Calu3 (cell line): ENCODE results near the gene ATP2A1. TPM values are rescaled to one million over a fixed set of nuclear protein-coding genes. Genes with fewer than 3 reads are reported as not detected.

Source experiments
- Bru-seq: library from RNA; stranded (reverse); fragments of 400-500 nt; gene quantifications from one replicate; lab custom pipeline; 2021; lab: Mats Ljungman, UMichigan
- BruChase-seq, 2 experiments: library from RNA; stranded (reverse); fragments of 400-500 nt; gene quantifications; one replicate each; lab custom pipeline; 2021; lab: Mats Ljungman, UMichigan
- BruUV-seq: library from RNA; stranded (reverse); fragments of 400-500 nt; replicated peaks from 2 replicates; lab custom pipeline; 2021; lab: Mats Ljungman, UMichigan
- CTCF ChIA-PET: fragments of 300-600 bp; sonication (Branson Sonifier 250); formaldehyde crosslinking; loops from one replicate; lab custom pipeline; 2022; ENCODE audit warnings: antibody characterized with exemption; lab: Charles Lee
- DNase-seq: peaks from one replicate; pipeline ENCODE4 v3.0.0; 2022
- H3K27ac Mint-ChIP-seq: one replicate; pipeline ENCODE4 v1.8.0; 2022; ENCODE audit warnings: mixed read lengths; ENCODE audit not compliant: unreplicated experiment
- H3K27me3 Mint-ChIP-seq: one replicate; pipeline ENCODE4 v1.8.0; 2022; ENCODE audit warnings: mixed read lengths; ENCODE audit not compliant: unreplicated experiment
- H3K36me3 Mint-ChIP-seq: one replicate; pipeline ENCODE4 v1.8.0; 2022; ENCODE audit warnings: mild to moderate bottlenecking, moderate library complexity, mixed read lengths; ENCODE audit not compliant: insufficient read depth, unreplicated experiment
- H3K4me1 Mint-ChIP-seq: one replicate; pipeline ENCODE4 v1.8.0; 2022; ENCODE audit warnings: mild to moderate bottlenecking, low read depth, mixed read lengths; ENCODE audit not compliant: unreplicated experiment
- H3K4me3 Mint-ChIP-seq: one replicate; pipeline ENCODE4 v1.8.0; 2022; ENCODE audit warnings: mild to moderate bottlenecking, low read depth, moderate library complexity, mixed read lengths; ENCODE audit not compliant: unreplicated experiment
- H3K9me3 Mint-ChIP-seq: one replicate; pipeline ENCODE4 v1.8.0; 2022; ENCODE audit warnings: low read depth, mixed read lengths; ENCODE audit not compliant: unreplicated experiment
- CTCF ChIP-seq: fragments of 200-600 bp; IDR thresholded peaks from one replicate; pipeline ENCODE4 v1.8.0; 2022; ENCODE audit warnings: antibody characterized with exemption; ENCODE audit not compliant: unreplicated experiment
- intact Hi-C: fragments of 100-400 bp; cut with micrococcal nuclease; formaldehyde crosslinking; loops from one replicate; pipeline ENCODE4 v1.10.0; 2022; ENCODE audit not compliant: unreplicated experiment
- long read RNA-seq: library from polyadenylated mRNA; stranded (forward); transcript quantifications from one replicate; pipeline ENCODE4 v2.0.0, GENCODE V29; 2022
- total RNA-seq: library from RNA; stranded (reverse); gene quantifications from 2 replicates; pipeline ENCODE4 v1.2.3, GENCODE V29; 2022

The ATP2A1 gene
- 3.7 and 5.7 TPM in 2 replicates for total RNA-seq
- Bru-seq, nascent RNA = percentile 31 among the genes with signal in this experiment
- percentile 40 among the genes with signal in this experiment for BruChase-seq, experiment 1, labeled RNA remaining after a 6-hour chase
- percentile 36 among the genes with signal in this experiment for BruChase-seq, experiment 2, labeled RNA remaining after a 2-hour chase
- long read RNA-seq, partial matches to known transcripts = 0 of 9 reads
- long read RNA-seq, other reads (novel, unspliced or antisense) = 9 of 9 reads

GRCh38 chr16:28878083-28878926 lies at the start of gene ATP2A1:
Gene ATP2A1 (plus strand): TSS chr16:28878488. CDS start chr16:28878672, 184 bp downstream.
- Mint-ChIP-seq H3K27ac (peak within 1 kb of the TSS; percentile 68), H3K9me3 (no peaks in the 10 kb centered on the region), H3K36me3 (peaks cover 78% of the 10 kb centered on the region), H3K4me3 (peak within 1 kb of the TSS; percentile 88), H3K27me3 (no peaks in the 10 kb centered on the region), H3K4me1 (peaks cover 13% of the 10 kb centered on the region)
- intact Hi-C loops = no loop called here
- no TSS peak for BruUV-seq
- no peak for TF ChIP-seq CTCF
- CTCF ChIA-PET = no interaction called here
- no peak for DNase-seq

GRCh38 chr16:28829747-28830146 lies 48.5 kb upstream of the ATP2A1 start:
- CTCF ChIA-PET = no interaction called here
- H3K27me3 Mint-ChIP-seq = no peaks in the 10 kb centered on the region
- no peak for DNase-seq
- peaks cover 42% of the 10 kb centered on the region for H3K4me1 Mint-ChIP-seq
- TF ChIP-seq CTCF = no peak
- H3K27ac Mint-ChIP-seq = no peak overlapping the region
- H3K9me3 Mint-ChIP-seq = no peaks in the 10 kb centered on the region
- H3K4me3 Mint-ChIP-seq = no peak overlapping the region
- H3K36me3 Mint-ChIP-seq = peaks cover 97% of the 10 kb centered on the region
- intact Hi-C loops = no loop called here
- BruUV-seq = no TSS peak

- Mint-ChIP-seq H3K9me3 (no peaks in the 10 kb centered on the region), H3K36me3 (peaks cover 97% of the 10 kb centered on the region), H3K27me3 (no peaks in the 10 kb centered on the region), H3K4me1 (peaks cover 35% of the 10 kb centered on the region), H3K27ac (no peak overlapping the region), H3K4me3 (no peak overlapping the region)
- CTCF ChIA-PET = no interaction called here
- TF ChIP-seq CTCF = no peak
- DNase-seq = no peak
- intact Hi-C loops = no loop called here
- BruUV-seq = no TSS peak
These were observed 47.8 kb upstream of the ATP2A1 start for GRCh38 chr16:28830531-28830930.

GRCh38 chr16:28834349-28834748 lies 43.9 kb upstream of the ATP2A1 start:
- Mint-ChIP-seq H3K27ac (peak overlapping the region; percentile 21), H3K9me3 (no peaks in the 10 kb centered on the region), H3K4me3 (peak overlapping the region; percentile 10), H3K27me3 (no peaks in the 10 kb centered on the region), H3K4me1 (peaks cover 20% of the 10 kb centered on the region), H3K36me3 (peaks cover 97% of the 10 kb centered on the region)
- intact Hi-C loops = no loop called here
- DNase-seq = no peak
- no peak for TF ChIP-seq CTCF
- no TSS peak for BruUV-seq
- CTCF ChIA-PET = no interaction called here
